Activated CD8-positive, alpha-beta memory T cell treated with anti-CD3 and anti-CD28 coated beads, Interleukin-2, amount 10 ng/mL, durations not matched to agents 7 days and 5 days (primary cell): ENCODE measurements around the gene CACNA1B. TPM values are rescaled to one million over a fixed set of nuclear protein-coding genes. Genes with fewer than 3 reads are reported as not detected.

Source experiments
- ATAC-seq: fragments of 150-1000 bp; cut with Tn5 transposase; one replicate; pipeline ENCODE4 v1.10.0; 2021; ENCODE audit warnings: moderate library complexity
- CTCF ChIA-PET: fragments of 350-600 bp; sonication (Branson Sonifier 250); formaldehyde crosslinking; loops from one replicate; lab custom pipeline; 2021; ENCODE audit warnings: antibody characterized with exemption; lab: Charles Lee
- DNase-seq: peaks from one replicate; pipeline ENCODE4 v3.0.0-alpha.2; 2020
- H3K27ac Mint-ChIP-seq: one replicate; pipeline ENCODE4 v1.8.0; 2021; ENCODE audit warnings: mild to moderate bottlenecking, mixed read lengths
- H3K27me3 Mint-ChIP-seq: one replicate; pipeline ENCODE4 v1.8.0; 2021; ENCODE audit warnings: mixed read lengths
- H3K36me3 Mint-ChIP-seq: one replicate; pipeline ENCODE4 v1.8.0; 2021; ENCODE audit warnings: mild to moderate bottlenecking, mixed read lengths
- H3K4me1 Mint-ChIP-seq: one replicate; pipeline ENCODE4 v1.8.0; 2021; ENCODE audit warnings: mixed read lengths
- H3K4me3 Mint-ChIP-seq: one replicate; pipeline ENCODE4 v1.8.0; 2021; ENCODE audit warnings: mild to moderate bottlenecking, moderate library complexity, mixed read lengths
- H3K9me3 Mint-ChIP-seq: one replicate; pipeline ENCODE4 v1.8.0; 2022; ENCODE audit warnings: low read depth, mixed read lengths
- total RNA-seq, 2 experiments: library from RNA; stranded (reverse); gene quantifications; one replicate each; pipeline ENCODE4 v1.2.3, GENCODE V29; 2021

Gene CACNA1B
- total RNA-seq, 2 experiments from 2014 or later, result not detected

DNA sequence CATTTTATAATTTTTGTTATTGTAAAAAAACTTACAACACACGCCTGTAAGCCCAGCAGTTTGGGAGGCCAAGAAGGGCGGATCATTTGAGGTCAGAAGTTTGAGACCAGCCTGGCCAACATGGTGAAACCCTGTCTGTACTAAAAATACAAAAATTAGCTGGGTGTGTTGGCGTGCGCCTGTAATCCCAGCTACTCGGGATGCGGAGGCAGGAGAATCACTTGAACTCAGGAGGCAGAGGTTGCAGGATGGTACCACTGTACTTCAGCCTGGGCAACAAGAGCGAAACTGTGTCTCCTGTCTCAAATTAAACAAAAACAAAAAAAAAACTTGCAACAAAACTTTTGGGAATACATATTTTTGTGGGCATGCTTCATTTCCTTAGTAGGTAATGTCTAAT is 164.6 kb downstream of the CACNA1B start:
- Mint-ChIP-seq H3K4me3 (no peak overlapping the region), H3K27me3 (no peaks in the 10 kb centered on the region), H3K36me3 (no peaks in the 10 kb centered on the region), H3K4me1 (no peaks in the 10 kb centered on the region), H3K27ac (no peak overlapping the region), H3K9me3 (no peaks in the 10 kb centered on the region)
- CTCF ChIA-PET, result no interaction called here
- no peak for ATAC-seq
- no peak for DNase-seq

DNA sequence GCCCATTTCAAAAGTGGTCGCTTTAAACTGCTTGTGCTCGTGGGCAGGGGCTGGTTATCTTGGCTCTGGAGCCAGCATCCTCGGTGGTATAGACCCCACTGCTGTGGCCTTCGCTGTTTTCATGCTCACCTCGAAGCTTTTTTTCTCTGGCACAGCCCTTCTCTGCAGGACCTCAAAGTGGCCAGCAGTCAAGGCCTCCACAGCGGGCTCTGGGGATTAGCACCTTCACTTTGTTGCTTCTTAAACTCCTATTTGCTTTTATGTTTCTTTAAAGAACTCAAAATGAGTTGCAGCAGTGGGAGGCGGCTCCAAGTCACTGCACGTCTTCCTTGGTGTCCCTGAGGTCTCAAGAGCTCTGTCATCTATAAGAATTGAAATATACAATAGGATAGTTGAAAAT is 165.1 kb downstream of the CACNA1B start:
- no peak overlapping the region for H3K27ac Mint-ChIP-seq
- H3K4me1 Mint-ChIP-seq, result no peaks in the 10 kb centered on the region
- H3K36me3 Mint-ChIP-seq, result no peaks in the 10 kb centered on the region
- CTCF ChIA-PET, result no interaction called here
- DNase-seq (peak; percentile 37), ATAC-seq (no peak)
- no peaks in the 10 kb centered on the region for H3K9me3 Mint-ChIP-seq
- H3K4me3 Mint-ChIP-seq, result no peak overlapping the region
- no peaks in the 10 kb centered on the region for H3K27me3 Mint-ChIP-seq

DNA sequence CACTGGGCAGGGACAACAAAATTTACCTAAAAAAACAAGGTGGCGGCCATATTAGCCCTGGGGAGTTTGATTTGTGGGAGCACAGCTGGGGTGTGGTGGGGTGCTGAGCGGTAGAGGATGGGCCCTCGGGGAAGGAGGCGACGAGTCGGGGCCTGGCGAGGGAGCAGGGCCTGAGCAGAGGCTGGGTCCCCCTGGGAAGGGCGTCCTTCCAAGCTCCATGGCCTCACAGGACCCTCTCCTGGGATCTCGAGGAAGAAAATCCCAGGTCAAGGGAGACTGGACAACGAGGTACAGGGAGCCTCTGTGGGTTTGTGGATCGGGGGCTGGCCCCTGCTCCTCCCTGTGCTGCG is 165.5 kb downstream of the CACNA1B start:
- Mint-ChIP-seq H3K4me3 (no peak overlapping the region), H3K27me3 (no peaks in the 10 kb centered on the region), H3K27ac (no peak overlapping the region), H3K36me3 (no peaks in the 10 kb centered on the region), H3K4me1 (no peaks in the 10 kb centered on the region), H3K9me3 (no peaks in the 10 kb centered on the region)
- DNase-seq (peak; percentile 19), ATAC-seq (no peak)
- CTCF ChIA-PET, result no interaction called here

DNA sequence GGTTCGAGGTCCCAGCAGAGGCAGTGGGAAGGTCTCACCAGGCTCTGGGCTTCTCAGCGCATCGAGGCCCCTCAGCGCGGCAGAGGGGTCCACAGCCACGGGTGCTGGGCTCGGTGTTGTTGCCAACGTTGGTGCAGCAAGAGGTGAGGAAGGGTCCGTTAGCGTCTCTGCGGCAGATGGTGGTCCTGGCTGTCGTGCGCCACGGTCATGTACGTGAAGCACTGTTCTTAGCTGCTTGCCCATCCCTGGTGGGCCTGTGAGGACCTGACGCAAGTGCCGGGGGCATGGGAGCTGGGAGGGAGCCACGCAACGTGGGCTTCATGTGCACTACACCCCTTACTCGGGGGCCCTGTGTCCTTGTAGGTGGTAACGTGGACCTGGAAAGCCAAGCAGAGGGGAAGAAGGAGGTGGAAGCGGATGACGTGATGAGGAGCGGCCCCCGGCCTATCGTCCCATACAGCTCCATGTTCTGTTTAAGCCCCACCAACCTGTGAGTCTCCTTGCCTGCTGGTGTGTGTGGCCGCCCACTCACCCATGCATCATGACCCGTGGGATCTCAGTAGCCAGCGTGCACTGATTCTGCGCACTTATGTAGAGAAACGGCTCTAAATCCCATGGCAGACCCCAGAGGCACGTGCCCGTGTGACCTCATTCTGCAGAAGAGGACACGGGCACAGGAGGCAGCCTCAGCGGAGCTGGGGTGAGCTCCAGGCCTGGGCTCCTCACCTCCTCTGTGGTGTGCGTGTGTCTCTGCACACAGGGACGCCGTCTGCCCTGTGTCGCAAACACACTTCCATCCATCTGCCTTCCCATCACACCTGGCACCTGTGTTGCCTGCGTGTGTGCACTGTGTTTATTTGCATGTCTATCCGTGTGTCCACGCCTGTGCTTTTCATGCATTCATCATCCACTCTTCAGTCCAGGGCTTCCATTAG is 166.1 kb downstream of the CACNA1B start:
- Mint-ChIP-seq H3K36me3 (no peaks in the 10 kb centered on the region), H3K4me3 (no peak overlapping the region), H3K4me1 (no peaks in the 10 kb centered on the region), H3K27me3 (no peaks in the 10 kb centered on the region), H3K27ac (no peak overlapping the region), H3K9me3 (no peaks in the 10 kb centered on the region)
- CTCF ChIA-PET, result no interaction called here
- ATAC-seq (no peak), DNase-seq (peak; percentile 31)

DNA sequence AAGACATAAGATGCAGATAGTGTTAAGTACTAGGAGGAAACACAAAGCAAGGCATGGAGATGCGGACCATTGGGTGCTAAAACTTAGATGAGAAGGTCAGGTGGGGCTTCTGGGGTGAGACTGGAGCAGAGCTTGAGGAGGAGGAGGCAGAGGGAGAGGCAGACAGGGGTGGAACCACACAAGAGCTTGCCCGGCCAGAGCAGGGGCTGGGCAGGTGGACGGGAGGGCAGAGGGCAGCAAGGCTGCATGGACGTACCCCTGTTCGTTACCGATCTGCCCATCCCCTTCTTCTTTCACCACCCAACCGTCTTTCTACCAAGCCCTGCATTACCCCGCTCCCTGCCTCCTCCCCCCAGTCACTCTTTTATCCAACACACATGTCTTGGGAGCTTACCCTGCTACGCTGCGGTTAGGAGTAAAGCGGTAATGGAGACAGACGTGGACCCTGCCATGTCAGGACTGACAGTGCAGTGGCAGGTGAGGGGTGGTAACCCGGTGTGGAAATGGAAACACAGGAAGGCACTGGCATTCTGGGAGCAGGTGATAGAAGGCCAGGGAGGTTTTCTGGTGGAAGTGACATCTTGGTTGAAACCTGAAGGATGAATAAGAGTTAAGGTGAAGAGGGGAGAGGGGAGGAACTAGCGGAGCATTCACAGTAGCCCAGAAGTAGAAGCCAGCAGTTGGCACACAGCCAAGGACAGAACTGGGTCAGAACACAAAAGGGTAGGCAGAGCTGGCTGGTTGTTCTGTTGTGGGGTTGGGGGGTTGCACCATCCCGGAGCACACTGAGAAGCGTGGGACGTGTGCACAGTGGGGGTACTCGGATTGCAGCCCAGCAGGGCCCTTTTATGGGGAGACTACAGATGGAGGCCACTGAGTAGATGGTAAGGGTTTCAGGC is 167.2 kb downstream of the CACNA1B start:
- no peak overlapping the region for H3K27ac Mint-ChIP-seq
- no peaks in the 10 kb centered on the region for H3K36me3 Mint-ChIP-seq
- ATAC-seq (no peak), DNase-seq (peak; percentile 22)
- H3K9me3 Mint-ChIP-seq, result no peaks in the 10 kb centered on the region
- H3K4me1 Mint-ChIP-seq, result no peaks in the 10 kb centered on the region
- H3K27me3 Mint-ChIP-seq, result no peaks in the 10 kb centered on the region
- H3K4me3 Mint-ChIP-seq, result no peak overlapping the region
- CTCF ChIA-PET, result no interaction called here

DNA sequence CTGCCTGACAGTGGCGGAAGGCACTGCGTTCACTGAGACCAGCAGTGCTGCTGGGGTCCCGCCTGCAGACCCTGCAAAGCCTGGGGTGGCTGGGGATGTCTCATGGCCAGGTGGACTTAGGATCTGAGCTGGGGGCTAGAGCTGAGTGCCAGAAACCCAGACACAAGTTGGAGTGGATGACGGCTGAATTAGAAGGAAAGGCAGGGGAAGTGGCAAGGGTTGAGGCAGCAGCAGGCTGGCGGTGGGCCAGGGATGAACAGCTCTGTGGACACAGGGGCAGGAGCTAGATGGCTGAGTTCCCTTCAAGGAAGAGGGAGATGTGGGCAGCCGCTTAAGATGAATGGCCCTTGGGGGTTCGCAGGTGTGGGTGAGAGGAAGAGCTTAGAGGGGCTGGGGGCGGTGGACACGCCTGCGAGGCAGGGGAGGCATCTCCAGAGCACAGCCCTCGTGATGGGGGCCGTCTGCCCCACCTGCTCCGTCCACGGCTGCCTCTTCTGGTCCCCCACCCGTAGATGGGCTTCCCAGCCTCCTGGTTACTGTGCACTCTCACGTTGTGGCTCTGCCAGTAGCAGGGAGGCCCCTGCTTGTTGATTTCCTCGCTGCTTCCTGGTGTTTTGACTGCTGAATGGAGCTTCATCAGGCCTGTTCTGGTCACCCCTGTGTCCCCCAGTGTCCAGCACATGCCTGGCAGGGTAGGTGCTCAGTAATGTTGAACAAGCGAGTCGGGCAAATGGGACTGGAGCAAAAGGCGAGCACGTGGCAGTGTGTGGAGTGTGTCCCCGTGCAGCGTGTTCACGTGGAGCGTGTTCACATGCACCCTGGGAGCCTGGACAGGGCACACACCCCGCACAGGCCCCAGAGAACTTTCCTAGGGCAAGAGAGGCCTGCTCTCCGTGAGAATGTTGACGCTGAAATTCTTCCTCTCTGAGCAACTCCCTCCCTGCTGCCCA is 168.2 kb downstream of the CACNA1B start:
- DNase-seq (peak; percentile 35), ATAC-seq (no peak)
- H3K36me3 Mint-ChIP-seq, result no peaks in the 10 kb centered on the region
- no peak overlapping the region for H3K4me3 Mint-ChIP-seq
- H3K9me3 Mint-ChIP-seq, result no peaks in the 10 kb centered on the region
- H3K27me3 Mint-ChIP-seq, result no peaks in the 10 kb centered on the region
- CTCF ChIA-PET, result no interaction called here
- H3K27ac Mint-ChIP-seq, result no peak overlapping the region
- H3K4me1 Mint-ChIP-seq, result no peaks in the 10 kb centered on the region

DNA sequence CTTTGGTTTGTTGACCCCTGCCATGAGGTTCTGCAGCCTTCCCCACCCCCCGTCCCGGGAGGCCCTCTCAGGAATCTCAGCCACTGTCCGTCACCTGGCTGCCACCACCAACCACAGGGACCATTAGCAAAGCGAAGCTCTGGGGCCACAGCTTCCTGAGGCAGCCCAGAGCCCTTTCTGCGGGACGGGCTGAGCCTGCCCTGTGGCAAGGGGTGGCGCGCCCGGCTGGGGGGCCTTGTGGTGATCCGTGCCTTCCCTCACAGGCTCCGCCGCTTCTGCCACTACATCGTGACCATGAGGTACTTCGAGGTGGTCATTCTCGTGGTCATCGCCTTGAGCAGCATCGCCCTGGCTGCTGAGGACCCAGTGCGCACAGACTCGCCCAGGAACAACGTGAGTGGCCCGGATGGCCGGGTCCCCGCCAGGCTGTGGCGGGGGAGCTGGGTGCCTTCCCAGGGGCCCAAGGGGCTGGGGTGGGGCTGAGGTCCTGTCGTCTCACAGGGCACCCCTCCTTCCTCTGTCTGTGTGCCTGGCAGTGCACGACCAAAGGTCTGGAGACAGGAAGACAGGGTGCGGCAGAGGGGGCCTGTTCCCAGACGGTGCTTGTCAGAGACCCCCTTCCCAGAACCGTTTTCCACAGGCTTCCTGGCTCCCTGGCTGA is 169.2 kb downstream of the CACNA1B start:
- no peaks in the 10 kb centered on the region for H3K36me3 Mint-ChIP-seq
- no peaks in the 10 kb centered on the region for H3K9me3 Mint-ChIP-seq
- CTCF ChIA-PET, result no interaction called here
- DNase-seq (peak; percentile 37), ATAC-seq (no peak)
- no peak overlapping the region for H3K4me3 Mint-ChIP-seq
- no peaks in the 10 kb centered on the region for H3K4me1 Mint-ChIP-seq
- no peaks in the 10 kb centered on the region for H3K27me3 Mint-ChIP-seq
- H3K27ac Mint-ChIP-seq, result no peak overlapping the region

DNA sequence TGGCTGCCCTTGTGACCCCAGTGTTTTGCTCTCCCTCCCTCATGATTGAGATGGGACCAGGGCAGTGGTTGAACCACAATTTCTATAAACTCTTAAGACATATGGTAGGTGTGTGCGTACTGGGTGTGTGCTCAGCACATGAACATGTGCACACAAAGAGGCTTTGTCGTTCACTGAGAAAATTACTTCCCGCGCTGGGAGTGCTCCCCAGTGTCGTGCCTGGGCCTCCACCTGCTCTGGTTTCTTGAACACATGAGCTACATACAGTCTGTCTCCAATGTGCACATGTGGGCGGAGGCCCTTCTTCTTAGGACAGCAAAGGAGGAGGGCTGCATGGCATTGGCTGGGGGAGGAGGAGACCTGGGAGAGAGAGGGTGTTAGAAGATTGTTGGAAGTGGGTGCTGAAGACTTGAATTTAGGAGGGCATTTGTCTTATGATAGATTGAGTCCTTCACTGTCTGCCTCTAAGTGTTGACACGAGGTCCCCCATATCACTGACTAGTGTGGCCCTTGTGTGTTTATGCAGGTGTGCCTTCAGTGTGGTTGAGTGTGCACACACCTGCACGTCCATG is 170.0 kb downstream of the CACNA1B start:
- Mint-ChIP-seq H3K9me3 (no peaks in the 10 kb centered on the region), H3K36me3 (no peaks in the 10 kb centered on the region), H3K4me3 (no peak overlapping the region), H3K4me1 (no peaks in the 10 kb centered on the region), H3K27ac (no peak overlapping the region), H3K27me3 (no peaks in the 10 kb centered on the region)
- CTCF ChIA-PET, result no interaction called here
- peak; percentile 38 for DNase-seq
- ATAC-seq, result no peak

DNA sequence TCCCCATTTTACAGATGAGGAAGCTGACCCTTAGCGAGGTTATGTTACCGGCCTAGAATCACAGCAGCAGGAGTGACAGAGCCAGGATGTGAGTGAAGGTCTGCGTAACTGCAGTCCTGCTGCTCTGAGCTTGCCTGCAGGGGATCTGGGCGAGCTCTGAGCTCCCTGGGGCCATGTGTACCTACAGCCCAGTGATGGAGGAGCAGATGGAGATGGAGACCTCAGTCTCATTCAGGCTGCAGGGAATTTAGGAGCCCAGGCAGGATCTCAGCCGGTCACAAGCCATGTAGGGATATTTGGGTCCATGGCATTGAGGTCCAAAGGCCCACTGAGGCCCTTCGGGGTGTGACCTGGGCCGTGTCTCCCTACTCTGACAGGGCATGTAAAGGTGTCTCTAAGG is 170.6 kb downstream of the CACNA1B start:
- Mint-ChIP-seq H3K36me3 (no peaks in the 10 kb centered on the region), H3K9me3 (no peaks in the 10 kb centered on the region), H3K4me1 (no peaks in the 10 kb centered on the region), H3K4me3 (no peak overlapping the region), H3K27ac (no peak overlapping the region), H3K27me3 (no peaks in the 10 kb centered on the region)
- CTCF ChIA-PET, result no interaction called here
- DNase-seq (peak; percentile 23), ATAC-seq (no peak)

DNA sequence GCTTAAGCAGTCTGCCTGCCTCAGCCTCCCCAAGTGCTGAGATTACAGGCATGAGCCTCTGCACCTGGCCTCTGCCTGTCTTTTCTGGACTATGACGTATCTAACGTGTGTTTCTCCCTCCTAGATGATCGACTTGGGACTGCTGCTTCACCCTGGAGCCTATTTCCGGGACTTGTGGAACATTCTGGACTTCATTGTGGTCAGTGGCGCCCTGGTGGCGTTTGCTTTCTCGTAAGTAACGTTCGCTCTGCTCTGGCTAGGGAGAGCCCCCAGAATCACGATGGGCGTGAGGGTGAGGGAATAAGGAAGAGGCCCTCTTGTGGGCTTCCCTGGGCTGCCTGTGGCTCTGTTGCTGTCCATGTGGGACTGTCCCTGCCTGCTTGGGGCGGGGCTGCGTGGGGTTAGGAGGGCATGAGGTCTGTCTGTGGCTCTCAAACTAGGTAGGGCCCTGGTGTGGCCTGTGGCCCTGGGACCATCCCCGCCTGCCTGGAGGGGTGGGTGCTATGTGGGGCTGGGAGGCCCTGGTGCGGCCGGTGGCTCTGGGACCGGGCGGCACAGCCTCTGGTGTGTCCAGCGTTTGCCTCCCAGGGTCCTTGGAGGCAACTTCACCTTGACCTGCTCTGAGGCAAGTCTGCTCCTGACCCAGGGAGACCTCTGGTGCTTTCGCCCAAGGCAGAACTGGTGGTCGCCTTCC is 171.7 kb downstream of the CACNA1B start:
- Mint-ChIP-seq H3K4me3 (no peak overlapping the region), H3K27ac (no peak overlapping the region)
- CTCF ChIA-PET, result no interaction called here

DNA sequence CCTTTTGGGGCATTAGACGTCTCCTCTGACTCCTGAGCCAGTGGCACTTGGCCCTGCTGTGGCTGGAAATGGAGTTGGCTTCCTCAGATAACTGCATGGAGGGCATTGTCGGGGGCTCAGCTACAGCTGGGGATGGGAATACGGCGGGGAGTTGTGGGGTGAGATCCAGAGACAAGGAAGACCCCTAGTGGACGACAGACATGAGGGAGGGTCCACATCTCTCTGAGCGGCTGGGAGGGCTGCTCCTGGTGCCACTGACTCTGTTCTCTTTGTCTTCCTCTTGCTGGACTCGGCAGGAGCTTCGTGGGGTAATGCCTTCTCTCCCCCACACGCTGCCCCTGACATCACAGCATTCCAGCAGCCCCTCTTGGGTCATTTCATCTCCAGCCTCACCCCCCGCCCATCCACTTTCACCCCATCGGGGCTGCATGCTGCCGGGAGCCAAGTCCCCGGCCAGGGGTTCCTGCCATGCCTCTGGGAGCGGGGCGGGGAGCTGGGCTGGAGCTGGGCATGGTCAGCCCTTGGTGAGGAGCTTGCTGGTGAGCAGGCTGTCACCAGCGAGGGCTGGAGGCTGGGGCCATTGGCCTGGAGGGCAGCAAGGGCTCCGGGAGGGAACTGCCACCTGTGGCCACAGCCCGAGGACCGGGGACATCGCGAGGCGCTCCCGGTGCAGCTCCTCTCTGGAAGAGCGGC is 172.3 kb downstream of the CACNA1B start:
- DNase-seq (no peak), ATAC-seq (no peak)
- Mint-ChIP-seq H3K36me3 (no peaks in the 10 kb centered on the region), H3K27me3 (no peaks in the 10 kb centered on the region), H3K9me3 (no peaks in the 10 kb centered on the region), H3K27ac (no peak overlapping the region), H3K4me1 (no peaks in the 10 kb centered on the region), H3K4me3 (no peak overlapping the region)
- CTCF ChIA-PET, result no interaction called here

More for the DNA sequence above, 171.7 kb downstream of the CACNA1B start:
- DNase-seq (peak; percentile 26), ATAC-seq (no peak)
- no peaks in the 10 kb centered on the region for H3K27me3 Mint-ChIP-seq
- H3K36me3 Mint-ChIP-seq, result no peaks in the 10 kb centered on the region
- no peaks in the 10 kb centered on the region for H3K4me1 Mint-ChIP-seq
- H3K9me3 Mint-ChIP-seq, result no peaks in the 10 kb centered on the region
